WTC11 (cell line): ENCODE data around the gene AVP. TPM values are rescaled to one million over a fixed set of nuclear protein-coding genes. Genes with fewer than 3 reads are reported as not detected.

Experiments
- ATAC-seq: fragments of 200-7000 bp; cut with Tn5 transposase; 2 replicates; pipeline ENCODE4 v1.10.0; 2021; ENCODE audit warnings: mild to moderate bottlenecking, moderate library complexity
- CTCF ChIA-PET: fragments of 300-600 bp; sonication (Branson Sonifier 250); formaldehyde crosslinking; loops from one replicate; lab custom pipeline; 2021; ENCODE audit warnings: antibody characterized with exemption; lab: Charles Lee
- POLR2A ChIA-PET: fragments of 350-600 bp; sonication (Branson Sonifier 250); formaldehyde crosslinking; loops from one replicate; lab custom pipeline; 2021; ENCODE audit warnings: antibody characterized with exemption; lab: Charles Lee
- DNase-seq: peaks from one replicate; pipeline ENCODE4 v3.0.0; 2021; ENCODE audit warnings: low spot score
- H3K27ac Mint-ChIP-seq: 2 replicates; pipeline ENCODE4 v1.8.0; 2021; ENCODE audit warnings: mixed read lengths
- H3K27me3 Mint-ChIP-seq: 2 replicates; pipeline ENCODE4 v1.8.0; 2021; ENCODE audit warnings: low read depth, mild to moderate bottlenecking, moderate library complexity, mixed read lengths
- H3K36me3 Mint-ChIP-seq: 2 replicates; pipeline ENCODE4 v1.8.0; 2021; ENCODE audit warnings: mixed read lengths
- H3K4me1 Mint-ChIP-seq: 2 replicates; pipeline ENCODE4 v1.8.0; 2022; ENCODE audit warnings: mixed read lengths
- H3K4me3 Mint-ChIP-seq: 2 replicates; pipeline ENCODE4 v1.8.0; 2021; ENCODE audit warnings: mild to moderate bottlenecking, moderate library complexity, mixed read lengths
- H3K9me3 Mint-ChIP-seq: 2 replicates; pipeline ENCODE4 v1.8.0; 2021; ENCODE audit warnings: mixed read lengths
- ELF4 ChIP-seq: sonication (generic); formaldehyde crosslinking; IDR thresholded peaks from 2 replicates; pipeline ENCODE4 v1.8.1; 2022; ENCODE audit warnings: low read depth, mild to moderate bottlenecking, moderate library complexity, missing genetic modification reagents
- GABPB1 ChIP-seq: sonication (generic); formaldehyde crosslinking; IDR thresholded peaks from 2 replicates; pipeline ENCODE4 v1.8.1; 2023; ENCODE audit warnings: mild to moderate bottlenecking, missing genetic modification reagents
- JAZF1 ChIP-seq: fragments of 250-450 bp; sonication (Bioruptor Pico); IDR thresholded peaks from 2 replicates; pipeline ENCODE4 v1.9.0; 2021; ENCODE audit warnings: moderate library complexity, mild to moderate bottlenecking, inconsistent platforms
- KAT7 ChIP-seq: sonication (generic); formaldehyde crosslinking; IDR thresholded peaks from 2 replicates; pipeline ENCODE4 v1.8.1; 2023; ENCODE audit warnings: missing genetic modification reagents, mild to moderate bottlenecking, borderline replicate concordance
- MXD4 ChIP-seq: fragments of 250-450 bp; sonication (Bioruptor Pico); IDR thresholded peaks from 2 replicates; pipeline ENCODE4 v1.8.0; 2021; ENCODE audit warnings: mild to moderate bottlenecking, moderate library complexity, borderline replicate concordance
- NR2C2 ChIP-seq: sonication (generic); formaldehyde crosslinking; IDR thresholded peaks from 2 replicates; pipeline ENCODE4 v1.8.0; 2022; ENCODE audit warnings: mild to moderate bottlenecking, missing genetic modification reagents
- RELA ChIP-seq: sonication (generic); formaldehyde crosslinking; IDR thresholded peaks from 2 replicates; pipeline ENCODE4 v1.8.1; 2022; ENCODE audit warnings: missing genetic modification reagents, mild to moderate bottlenecking, borderline replicate concordance
- SMAD4 ChIP-seq: sonication (generic); formaldehyde crosslinking; IDR thresholded peaks from 2 replicates; pipeline ENCODE4 v1.8.0; 2022; ENCODE audit warnings: mild to moderate bottlenecking, missing genetic modification reagents
- TEAD1 ChIP-seq: sonication (generic); formaldehyde crosslinking; IDR thresholded peaks from 2 replicates; pipeline ENCODE4 v1.8.0; 2022; ENCODE audit warnings: mild to moderate bottlenecking, missing genetic modification reagents
- USF1 ChIP-seq: sonication (generic); formaldehyde crosslinking; IDR thresholded peaks from 2 replicates; pipeline ENCODE4 v1.8.0; 2022; ENCODE audit warnings: mild to moderate bottlenecking, missing genetic modification reagents
- ZNF219 ChIP-seq: sonication (generic); formaldehyde crosslinking; IDR thresholded peaks from 2 replicates; pipeline ENCODE4 v1.8.0; 2023; ENCODE audit warnings: missing genetic modification reagents, mild to moderate bottlenecking, borderline replicate concordance
- ZNF317 ChIP-seq: sonication (generic); formaldehyde crosslinking; IDR thresholded peaks from 2 replicates; pipeline ENCODE4 v1.8.1; 2023; ENCODE audit warnings: low read depth, mild to moderate bottlenecking, moderate library complexity, missing genetic modification reagents, borderline replicate concordance
- ZNF423 ChIP-seq: fragments of 250-450 bp; sonication (Bioruptor Pico); IDR thresholded peaks from 2 replicates; pipeline ENCODE4 v2.1.2; 2022; ENCODE audit warnings: mild to moderate bottlenecking, moderate library complexity
- ZNF671 ChIP-seq: fragments of 250-450 bp; sonication (Bioruptor Pico); IDR thresholded peaks from 2 replicates; pipeline ENCODE4 v1.8.0; 2021; ENCODE audit warnings: mild to moderate bottlenecking
- total RNA-seq: library from RNA; stranded (reverse); gene quantifications from 3 replicates; pipeline ENCODE4 v1.2.3, GENCODE V29; 2021
- TF ChIP-seq, protein P1 (sequence below): fragments of 250-450 bp; sonication (Bioruptor Pico); IDR thresholded peaks from 2 replicates; pipeline ENCODE4 v2.1.2; 2022; ENCODE audit warnings: mild to moderate bottlenecking, moderate library complexity
- TF ChIP-seq, protein P2 (sequence below): fragments of 250-450 bp; sonication (Bioruptor Pico); IDR thresholded peaks from 2 replicates; pipeline ENCODE4 v1.9.0; 2021; ENCODE audit warnings: mild to moderate bottlenecking
- TF ChIP-seq, protein P3 (sequence below): sonication (generic); formaldehyde crosslinking; IDR thresholded peaks from 2 replicates; pipeline ENCODE4 v1.8.1; 2022; ENCODE audit warnings: mild to moderate bottlenecking, missing genetic modification reagents, moderate library complexity, borderline replicate concordance

Gene AVP
- total RNA-seq, 1 experiment from 2014 or later = 0.50 TPM

GRCh38 chr20:3106658-3107463, 22.3 kb upstream of the AVP start:
- Mint-ChIP-seq H3K4me1 (peaks cover 9% of the 10 kb centered on the region; the same call in 1 of the 2 replicates), H3K27me3 (no peaks in the 10 kb centered on the region), H3K27ac (peak overlapping the region; percentile 68), H3K36me3 (no peaks in the 10 kb centered on the region), H3K9me3 (no peaks in the 10 kb centered on the region), H3K4me3 (no peak overlapping the region)
- ATAC-seq (peak; percentile 55), DNase-seq (no peak)
- CTCF ChIA-PET = interaction anchor here (0.5 to 2.0 kb wide), 3 partner anchors 11 to 798 kb away, joined by 3 to 7 read pairs (median 5); no protein-coding TSS in a partner anchor
- TF ChIP-seq ELF4 (CRISPR knock-in tag) = no peak
- TF ChIP-seq NR2C2 (CRISPR knock-in tag) = no peak
- peak; percentile 20; the same call in 1 of the 2 replicates for TF ChIP-seq GABPB1 (CRISPR knock-in tag)
- peak; percentile 23; the same call in 1 of the 2 replicates for TF ChIP-seq ZNF423 (CRISPR knock-in tag)
- TF ChIP-seq, protein P1, sequence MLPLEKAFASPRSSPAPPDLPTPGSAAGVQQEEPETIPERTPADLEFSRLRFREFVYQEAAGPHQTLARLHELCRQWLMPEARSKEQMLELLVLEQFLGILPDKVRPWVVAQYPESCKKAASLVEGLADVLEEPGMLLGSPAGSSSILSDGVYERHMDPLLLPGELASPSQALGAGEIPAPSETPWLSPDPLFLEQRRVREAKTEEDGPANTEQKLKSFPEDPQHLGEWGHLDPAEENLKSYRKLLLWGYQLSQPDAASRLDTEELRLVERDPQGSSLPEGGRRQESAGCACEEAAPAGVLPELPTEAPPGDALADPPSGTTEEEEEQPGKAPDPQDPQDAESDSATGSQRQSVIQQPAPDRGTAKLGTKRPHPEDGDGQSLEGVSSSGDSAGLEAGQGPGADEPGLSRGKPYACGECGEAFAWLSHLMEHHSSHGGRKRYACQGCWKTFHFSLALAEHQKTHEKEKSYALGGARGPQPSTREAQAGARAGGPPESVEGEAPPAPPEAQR (CRISPR knock-in tag) = 0 out of 2 replicates have a peak, but pooled peaks have one; percentile 24
- no peak for TF ChIP-seq KAT7 (CRISPR knock-in tag)
- POLR2A ChIA-PET = interaction anchor here (0.6 kb wide), 1 partner anchor 202 kb away, joined by 5 read pairs; no protein-coding TSS in a partner anchor

- no peak for TF ChIP-seq RELA (CRISPR knock-in tag)
- TF ChIP-seq ZNF671 (CRISPR knock-in tag) = no peak
- no peak for TF ChIP-seq TEAD1
- TF ChIP-seq, protein P2, sequence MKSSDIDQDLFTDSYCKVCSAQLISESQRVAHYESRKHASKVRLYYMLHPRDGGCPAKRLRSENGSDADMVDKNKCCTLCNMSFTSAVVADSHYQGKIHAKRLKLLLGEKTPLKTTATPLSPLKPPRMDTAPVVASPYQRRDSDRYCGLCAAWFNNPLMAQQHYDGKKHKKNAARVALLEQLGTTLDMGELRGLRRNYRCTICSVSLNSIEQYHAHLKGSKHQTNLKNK (CRISPR knock-in tag) = no peak
- no peak for TF ChIP-seq JAZF1 (CRISPR knock-in tag)
- no peak for TF ChIP-seq SMAD4 (CRISPR knock-in tag)
- no peak for TF ChIP-seq MXD4 (CRISPR knock-in tag)
- TF ChIP-seq ZNF219 (CRISPR knock-in tag) = no peak
- no peak for TF ChIP-seq USF1 (CRISPR knock-in tag)
- TF ChIP-seq, protein P3, sequence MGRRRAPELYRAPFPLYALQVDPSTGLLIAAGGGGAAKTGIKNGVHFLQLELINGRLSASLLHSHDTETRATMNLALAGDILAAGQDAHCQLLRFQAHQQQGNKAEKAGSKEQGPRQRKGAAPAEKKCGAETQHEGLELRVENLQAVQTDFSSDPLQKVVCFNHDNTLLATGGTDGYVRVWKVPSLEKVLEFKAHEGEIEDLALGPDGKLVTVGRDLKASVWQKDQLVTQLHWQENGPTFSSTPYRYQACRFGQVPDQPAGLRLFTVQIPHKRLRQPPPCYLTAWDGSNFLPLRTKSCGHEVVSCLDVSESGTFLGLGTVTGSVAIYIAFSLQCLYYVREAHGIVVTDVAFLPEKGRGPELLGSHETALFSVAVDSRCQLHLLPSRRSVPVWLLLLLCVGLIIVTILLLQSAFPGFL (CRISPR knock-in tag) = no peak
- TF ChIP-seq ZNF317 (CRISPR knock-in tag) = no peak
- TF ChIP-seq, all 79 proteins: peak for 0
- no peaks in the 10 kb centered on the region for H3K36me3 Mint-ChIP-seq
- H3K27me3 Mint-ChIP-seq = no peaks in the 10 kb centered on the region
- CTCF ChIA-PET = interaction anchor here (1.7 to 2.0 kb wide), 2 partner anchors 10 to 37 kb away, joined by 5 to 7 read pairs; no protein-coding TSS in a partner anchor
- H3K4me3 Mint-ChIP-seq = no peak overlapping the region
- peaks cover 9% of the 10 kb centered on the region; the same call in 1 of the 2 replicates for H3K4me1 Mint-ChIP-seq
- POLR2A ChIA-PET = interaction anchor here (0.6 kb wide), 1 partner anchor 203 kb away, joined by 5 read pairs; no protein-coding TSS in a partner anchor
- H3K9me3 Mint-ChIP-seq = no peaks in the 10 kb centered on the region
- DNase-seq = no peak
- ATAC-seq = no peak
- no peak overlapping the region for H3K27ac Mint-ChIP-seq
These were observed 21.7 kb upstream of the AVP start for GRCh38 chr20:3106185-3106584.
